H1 (cell line): Measurements from ENCODE around the gene MACROD1. TPM values are rescaled to one million over a fixed set of nuclear protein-coding genes. Genes with fewer than 3 reads are reported as not detected.

Source experiments
- CTCF ChIA-PET: fragments of 300-600 bp; sonication (Branson Sonifier 250); formaldehyde crosslinking; loops from one replicate; lab custom pipeline; 2021; ENCODE audit not compliant: partially characterized antibody; lab: Charles Lee
- POLR2A ChIA-PET: fragments of 300-600 bp; sonication (Branson Sonifier 250); formaldehyde crosslinking; loops from one replicate; lab custom pipeline; 2021; ENCODE audit warnings: inconsistent platforms; ENCODE audit not compliant: partially characterized antibody; lab: Charles Lee
- DNase-seq, 2 experiments: peaks; one replicate each; pipeline versions ENCODE4 v3.0.0 to v3.0.0-alpha.2; 2010 to 2022; ENCODE audit warnings: low spot score in 2 of 2, low read depth in 1 of 2, mixed read lengths in 1 of 2
- FAIRE-seq: peaks from 2 replicates; lab custom pipeline; 2011; peaks lifted over from hg19 to GRCh38; lab: Jason Lieb, UNC
- H2AFZ ChIP-seq: 2 replicates; pipeline ENCODE4 v1.8.1; 2012; ENCODE audit warnings: low read length, inconsistent platforms
- H2AK5ac ChIP-seq: 2 replicates; pipeline ENCODE4 v1.6.1; 2013; ENCODE audit warnings: low read depth, low read length
- H2BK120ac ChIP-seq: replicated peaks from 2 replicates; pipeline ENCODE3; 2013; ENCODE audit warnings: low read depth, low read length, inconsistent platforms
- H2BK12ac ChIP-seq: 2 replicates; pipeline ENCODE4 v1.6.1; 2013; ENCODE audit warnings: low read depth, low read length
- H2BK15ac ChIP-seq: 2 replicates; pipeline ENCODE4 v1.6.1; 2013; ENCODE audit warnings: low read length
- H2BK20ac ChIP-seq: 2 replicates; pipeline ENCODE4 v1.6.1; 2013; ENCODE audit warnings: low read length
- H2BK5ac ChIP-seq: 2 replicates; pipeline ENCODE4 v1.6.1; 2013; ENCODE audit warnings: low read depth, low read length
- H3K14ac ChIP-seq: 2 replicates; pipeline ENCODE4 v1.6.1; 2013; ENCODE audit warnings: inconsistent platforms; ENCODE audit not compliant: insufficient read length
- H3K18ac ChIP-seq: 2 replicates; pipeline ENCODE4 v1.6.1; 2013; ENCODE audit warnings: low read length; ENCODE audit errors: extremely low read depth
- H3K23ac ChIP-seq: 2 replicates; pipeline ENCODE4 v1.6.1; 2013; ENCODE audit warnings: inconsistent platforms; ENCODE audit not compliant: insufficient read length
- H3K23me2 ChIP-seq: 2 replicates; pipeline ENCODE4 v1.6.1; 2013; ENCODE audit warnings: low read depth, low read length
- H3K27ac ChIP-seq: 2 replicates; pipeline ENCODE4 v1.6.1; 2011; ENCODE audit warnings: low read depth, low read length, inconsistent platforms
- H3K27me3 ChIP-seq, 4 experiments: replicated peaks in 1 of 4; 1 replicate in 1 of 4; 2 replicates in 3 of 4; pipeline versions ENCODE4 v1.6.1 to v1.8.1; 2011 to 2013; ENCODE audit warnings: low read length in 3 of 4, mild to moderate bottlenecking in 3 of 4, inconsistent platforms in 2 of 4, mixed read lengths in 2 of 4, moderate library complexity in 1 of 4; ENCODE audit not compliant: control insufficient read depth in 3 of 4, insufficient read depth in 3 of 4; ENCODE audit errors: extremely low read depth in 1 of 4
- H3K36me3 ChIP-seq, 4 experiments: 2 replicates each; pipeline versions ENCODE4 v1.6.1 to v1.8.1; 2011 to 2013; ENCODE audit warnings: mild to moderate bottlenecking in 4 of 4, low read length in 3 of 4, moderate library complexity in 2 of 4, control low read depth in 1 of 4, inconsistent platforms in 1 of 4; ENCODE audit not compliant: insufficient read depth in 4 of 4, control insufficient read depth in 2 of 4
- H3K4ac ChIP-seq: replicated peaks from 2 replicates; pipeline ENCODE3; 2013; ENCODE audit warnings: low read length, low read depth, mixed read lengths, inconsistent platforms; ENCODE audit not compliant: insufficient read length
- H3K4me1 ChIP-seq, 4 experiments: replicated peaks in 1 of 4; 1 replicate in 1 of 4; 2 replicates in 3 of 4; pipeline versions ENCODE4 v1.6.1 to v1.8.1; 2011 to 2013; ENCODE audit warnings: low read length in 3 of 4, inconsistent platforms in 2 of 4, mixed read lengths in 1 of 4; ENCODE audit not compliant: insufficient read depth in 4 of 4, control insufficient read depth in 3 of 4
- H3K4me2 ChIP-seq, 2 experiments: 2 replicates each; pipeline versions ENCODE4 v1.6.1 to v1.8.1; 2011 to 2013; ENCODE audit warnings: low read depth in 2 of 2, low read length in 2 of 2, control low read depth in 1 of 2, inconsistent platforms in 1 of 2, mild to moderate bottlenecking in 1 of 2; ENCODE audit not compliant: insufficient read depth in 1 of 2
- H3K4me3 ChIP-seq, 4 experiments: fragments of 200-600, 300-600 bp in 1 of 4; sonication (generic), shearing (Covaris generic), sonication (Bioruptor Twin) in 1 of 4; 2 replicates each; pipeline versions ENCODE4 v1.5.1 to v1.8.1; 2011 to 2016; ENCODE audit warnings: low read length in 4 of 4, low read depth in 3 of 4, control low read depth in 2 of 4, inconsistent platforms in 2 of 4, mild to moderate bottlenecking in 2 of 4, mixed read lengths in 1 of 4, moderate library complexity in 1 of 4; ENCODE audit not compliant: insufficient read depth in 2 of 4; ENCODE audit errors: extremely low read depth in 1 of 4
- H3K56ac ChIP-seq: replicated peaks from 2 replicates; pipeline ENCODE3; 2013; ENCODE audit warnings: low read depth, mild to moderate bottlenecking, mixed read lengths, low read length, inconsistent platforms; ENCODE audit not compliant: insufficient read length
- H3K79me1 ChIP-seq: 2 replicates; pipeline ENCODE4 v1.6.1; 2013; ENCODE audit warnings: low read depth, low read length, control low read depth
- H3K79me2 ChIP-seq, 2 experiments: 2 replicates each; pipeline versions ENCODE4 v1.6.1 to v1.8.1; 2012 to 2013; ENCODE audit warnings: low read length in 2 of 2, mild to moderate bottlenecking in 2 of 2, inconsistent platforms in 1 of 2; ENCODE audit not compliant: insufficient read depth in 2 of 2, control insufficient read depth in 1 of 2
- H3K9ac ChIP-seq, 4 experiments: replicated peaks in 1 of 4; 1 replicate in 1 of 4; 2 replicates in 3 of 4; pipeline versions ENCODE4 v1.6.1 to v1.8.1; 2011 to 2013; ENCODE audit warnings: low read depth in 3 of 4, low read length in 3 of 4, control low read depth in 2 of 4, mild to moderate bottlenecking in 2 of 4, moderate library complexity in 2 of 4, inconsistent platforms in 1 of 4; ENCODE audit errors: extremely low read depth in 1 of 4
- H3K9me3 ChIP-seq, 2 experiments: 2 replicates each; pipeline versions ENCODE4 v1.6.1 to v1.8.1; 2012 to 2013; ENCODE audit warnings: mild to moderate bottlenecking in 2 of 2, moderate library complexity in 2 of 2, control low read depth in 1 of 2, inconsistent platforms in 1 of 2, low read depth in 1 of 2, low read length in 1 of 2, mixed read lengths in 1 of 2; ENCODE audit not compliant: insufficient read depth in 2 of 2
- H4K20me1 ChIP-seq, 2 experiments: replicated peaks in 1 of 2; 2 replicates each; pipeline versions ENCODE3 to v1.8.1; 2011 to 2013; ENCODE audit warnings: inconsistent platforms in 2 of 2, low read length in 2 of 2, mild to moderate bottlenecking in 1 of 2; ENCODE audit not compliant: insufficient read depth in 2 of 2, control insufficient read depth in 1 of 2
- H4K5ac ChIP-seq: 2 replicates; pipeline ENCODE4 v1.6.1; 2013; ENCODE audit warnings: low read length, low read depth, mixed read lengths, inconsistent platforms; ENCODE audit not compliant: insufficient read length
- H4K8ac ChIP-seq: 2 replicates; pipeline ENCODE4 v1.8.0; 2013; ENCODE audit warnings: mild to moderate bottlenecking, moderate library complexity, low read length, inconsistent platforms; ENCODE audit not compliant: insufficient read depth; ENCODE audit errors: extremely low read depth
- H4K91ac ChIP-seq: replicated peaks from 2 replicates; pipeline ENCODE3; 2013; ENCODE audit warnings: low read length, mixed read lengths, inconsistent platforms; ENCODE audit not compliant: insufficient read length
- KDM5A ChIP-seq: fragments of 200-600 bp; IDR thresholded peaks from 2 replicates; pipeline ENCODE4 v1.7.1; 2012; ENCODE audit warnings: mild to moderate bottlenecking, low read length, inconsistent platforms, mixed read lengths
- NANOG ChIP-seq: IDR thresholded peaks from 2 replicates; pipeline ENCODE4 v1.6.1; 2011; ENCODE audit warnings: low read length, low read depth, mild to moderate bottlenecking, inconsistent platforms; ENCODE audit not compliant: insufficient read depth, poor library complexity, severe bottlenecking
- PHF8 ChIP-seq: fragments of 200-600 bp; sonication (generic); conservative IDR thresholded peaks from 2 replicates; pipeline ENCODE4 v1.7.1; 2012; ENCODE audit warnings: low read depth, mild to moderate bottlenecking, inconsistent platforms, low read length, moderate library complexity
- RAD21 ChIP-seq, 2 experiments: IDR thresholded peaks in 1 of 2; conservative IDR thresholded peaks in 1 of 2; 2 replicates each; pipeline ENCODE4 v1.6.1; 2011; ENCODE audit warnings: low read depth in 2 of 2, low read length in 2 of 2, improper control_type of control experiment in 1 of 2, inconsistent platforms in 1 of 2, mild to moderate bottlenecking in 1 of 2, moderate library complexity in 1 of 2
- WGBS, 2 experiments: shearing (Covaris generic) in 1 of 2; methylation state at CpG; one replicate each; pipeline versions ENCODE4 v1.1.6 to v1.1.7; 2013 to 2015; ENCODE audit warnings: low lambda C conversion rate in 2 of 2, mixed read lengths in 2 of 2, inconsistent platforms in 1 of 2, low coverage in 1 of 2, missing lambda C conversion rate in 1 of 2; ENCODE audit not compliant: insufficient replicate concordance in 2 of 2, insufficient coverage in 1 of 2, insufficient read length in 1 of 2; ENCODE audit errors: extremely low coverage in 1 of 2, missing lambda C conversion rate in 1 of 2; 5-methylcytosine and 5-hydroxymethylcytosine counted together
- polyA plus RNA-seq, 7 experiments: library from polyadenylated mRNA; depleted of rRNA in 3 of 7; stranded (reverse) in 5 of 7; unstranded in 2 of 7; fragments of >200 nt in 5 of 7; fragments of 200-250 nt in 2 of 7; gene quantifications; 1 replicate in 5 of 7; 2 replicates in 1 of 7; 4 replicates in 1 of 7; pipeline versions ENCODE4 v1.2.1 to v1.2.3, GENCODE V29; 2011 to 2013; ENCODE audit warnings: missing spikeins in 2 of 7, mixed read lengths in 2 of 7
- total RNA-seq: library from RNA; stranded (reverse); fragmentation: NEBNext Ultra II Directional; extraction: Animal tissue kit (Norgen Biotek cat#: 25700); gene quantifications from 2 replicates; pipeline ENCODE4 v1.2.1, GENCODE V29; 2021
- TF ChIP-seq, protein P1 (sequence below): IDR thresholded peaks from 2 replicates; pipeline ENCODE4 v1.6.1; 2012; ENCODE audit warnings: inconsistent platforms
- TF ChIP-seq, protein P2 (sequence below): IDR thresholded peaks from 2 replicates; pipeline ENCODE4 v1.6.1; 2012; ENCODE audit warnings: inconsistent platforms

Gene MACROD1
- total and polyA plus RNA-seq, 2 of the 8 experiments (the other 6 are each of a cell fraction or from before 2014, with no cell fraction given), result 19.5 to 34.1 TPM

DNA sequence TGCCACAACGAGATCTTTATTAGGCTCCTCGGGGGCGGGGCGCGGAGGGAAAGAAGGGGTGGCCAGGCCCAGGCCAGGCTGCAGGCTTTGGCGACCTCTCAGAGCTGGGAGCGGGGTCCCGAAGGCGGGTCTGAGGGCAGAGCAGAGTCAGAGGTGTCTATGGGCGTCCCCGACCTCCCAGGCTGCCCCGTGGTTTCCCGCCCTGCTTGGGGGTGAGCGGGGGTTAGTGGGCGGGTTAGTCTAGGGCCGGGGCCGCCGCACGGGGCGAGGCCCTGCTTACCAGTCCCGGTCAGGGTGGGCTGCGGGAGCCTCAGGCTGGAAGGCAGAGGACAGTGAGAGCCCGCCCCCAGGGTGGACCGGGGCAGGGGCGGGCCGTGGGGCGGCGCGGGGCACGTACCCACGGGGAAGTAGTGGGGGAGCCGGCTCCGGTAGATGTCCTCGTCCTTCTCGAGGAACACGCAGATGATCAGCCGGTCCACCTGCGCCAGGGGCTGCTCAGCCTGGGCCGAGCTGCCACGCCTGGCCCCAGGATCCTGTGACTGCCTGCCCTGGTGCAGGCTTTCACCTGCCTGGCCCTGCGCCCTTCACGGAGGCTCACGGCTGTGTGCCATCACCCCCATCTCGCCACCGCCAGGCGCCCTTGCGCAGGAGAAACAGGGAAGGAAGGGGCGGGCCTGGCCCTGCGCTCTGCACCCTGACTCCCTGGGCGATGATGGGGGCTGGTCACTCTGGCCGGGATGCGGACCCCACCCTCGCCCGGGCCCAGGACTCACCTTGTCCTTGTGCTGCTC is 167.2 kb downstream of the MACROD1 start:
- H3K18ac ChIP-seq, result peak overlapping the region; percentile 87; the same call in 1 of the 2 replicates
- H2AFZ ChIP-seq, result no peak overlapping the region
- H2BK15ac ChIP-seq, result 0 out of 2 replicates have a peak overlapping the region, but pooled peaks have one; percentile 46
- peaks cover 7 to 24% (median 14%) of the 10 kb centered on the region in 4 experiments for H3K36me3 ChIP-seq
- no peak overlapping the region for H2BK5ac ChIP-seq
- H4K8ac ChIP-seq, result peak overlapping the region; percentile 17
- no peak overlapping the region for H2AK5ac ChIP-seq
- FAIRE-seq (no peak), DNase-seq (peak in 1 of 2 experiments; percentile 86)
- no peak overlapping the region for H3K23ac ChIP-seq
- H3K27ac ChIP-seq, result no peak overlapping the region
- H3K4me2 ChIP-seq, result peak overlapping the region; percentile 70 to 98
- peak overlapping the region; percentile 27 for H4K91ac ChIP-seq
- H3K4me3 ChIP-seq, result peak overlapping the region; percentile 14 to 61 (median 47)
- H3K56ac ChIP-seq, result no peak overlapping the region
- H4K20me1 ChIP-seq, result peaks cover 6 to 31% of the 10 kb centered on the region in 2 experiments
- no peaks in the 10 kb centered on the region for H3K9me3 ChIP-seq
- H3K4me1 ChIP-seq, result peaks cover 2 to 23% (median 10%) of the 10 kb centered on the region in 4 experiments; a peak in 6 of 7 replicates
- peaks cover 0 to 2% of the 10 kb centered on the region in 2 experiments; a peak in 1 of 4 replicates for H3K79me2 ChIP-seq
- no peak overlapping the region for H4K5ac ChIP-seq
- H2BK12ac ChIP-seq, result peak overlapping the region; percentile 60; the same call in 1 of the 2 replicates
- CTCF ChIA-PET, result interaction anchor here (0.6 to 6.8 kb wide), 24 partner anchors 9 to 1113 kb away, joined by 3 to 171 read pairs (median 4); partner anchors contain the start of gene FLRT1
- no peak overlapping the region for H2BK120ac ChIP-seq
- peaks cover 10% of the 10 kb centered on the region; the same call in 1 of the 2 replicates for H3K79me1 ChIP-seq
- H3K4ac ChIP-seq, result peak overlapping the region; percentile 53
- no peak overlapping the region for H2BK20ac ChIP-seq
- POLR2A ChIA-PET, result interaction anchor here (1.0 to 5.1 kb wide), 12 partner anchors 9 to 244 kb away, joined by 3 to 46 read pairs (median 4); partner anchors contain the start of genes COX8A and FERMT3
- H3K9ac ChIP-seq, result no peak overlapping the region; a peak in 1 of 7 replicates
- peaks cover 5 to 27% (median 20%) of the 10 kb centered on the region in 4 experiments; a peak in 6 of 7 replicates for H3K27me3 ChIP-seq
- H3K14ac ChIP-seq, result no peak overlapping the region
- WGBS, 2 experiments, result 11% methylated on average over 16 of the region's 54 CpGs; no CpG with 5 or more reads in 1 of the 2 experiments
- peaks cover 18% of the 10 kb centered on the region; the same call in 1 of the 2 replicates for H3K23me2 ChIP-seq
- TF ChIP-seq KDM5A (no peak), RAD21 (IDR thresholded peaks at IDR 0.05 in 1 of 2, conservative IDR thresholded peaks at IDR 0.05 in 1 of 2; ENCODE audit: low read depth in 2 of 2, low read length in 2 of 2) (peak; percentile 38 to 45), NANOG (no peak), PHF8 (no peak)
- TF ChIP-seq, protein P1, sequence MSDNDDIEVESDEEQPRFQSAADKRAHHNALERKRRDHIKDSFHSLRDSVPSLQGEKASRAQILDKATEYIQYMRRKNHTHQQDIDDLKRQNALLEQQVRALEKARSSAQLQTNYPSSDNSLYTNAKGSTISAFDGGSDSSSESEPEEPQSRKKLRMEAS, result peak; percentile 21
- TF ChIP-seq, protein P2, sequence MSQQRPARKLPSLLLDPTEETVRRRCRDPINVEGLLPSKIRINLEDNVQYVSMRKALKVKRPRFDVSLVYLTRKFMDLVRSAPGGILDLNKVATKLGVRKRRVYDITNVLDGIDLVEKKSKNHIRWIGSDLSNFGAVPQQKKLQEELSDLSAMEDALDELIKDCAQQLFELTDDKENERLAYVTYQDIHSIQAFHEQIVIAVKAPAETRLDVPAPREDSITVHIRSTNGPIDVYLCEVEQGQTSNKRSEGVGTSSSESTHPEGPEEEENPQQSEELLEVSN, result peak; percentile 32; the same call in 1 of the 2 replicates
